Measurements from ENCODE around the gene ANKRD13B. TPM values are rescaled to one million over a fixed set of nuclear protein-coding genes. Genes with fewer than 3 reads are reported as not detected.

The ANKRD13B gene
- total RNA-seq, 4 donors from 2014 or later, result 4.2 to 14.9 (median 8.3) TPM

DNA sequence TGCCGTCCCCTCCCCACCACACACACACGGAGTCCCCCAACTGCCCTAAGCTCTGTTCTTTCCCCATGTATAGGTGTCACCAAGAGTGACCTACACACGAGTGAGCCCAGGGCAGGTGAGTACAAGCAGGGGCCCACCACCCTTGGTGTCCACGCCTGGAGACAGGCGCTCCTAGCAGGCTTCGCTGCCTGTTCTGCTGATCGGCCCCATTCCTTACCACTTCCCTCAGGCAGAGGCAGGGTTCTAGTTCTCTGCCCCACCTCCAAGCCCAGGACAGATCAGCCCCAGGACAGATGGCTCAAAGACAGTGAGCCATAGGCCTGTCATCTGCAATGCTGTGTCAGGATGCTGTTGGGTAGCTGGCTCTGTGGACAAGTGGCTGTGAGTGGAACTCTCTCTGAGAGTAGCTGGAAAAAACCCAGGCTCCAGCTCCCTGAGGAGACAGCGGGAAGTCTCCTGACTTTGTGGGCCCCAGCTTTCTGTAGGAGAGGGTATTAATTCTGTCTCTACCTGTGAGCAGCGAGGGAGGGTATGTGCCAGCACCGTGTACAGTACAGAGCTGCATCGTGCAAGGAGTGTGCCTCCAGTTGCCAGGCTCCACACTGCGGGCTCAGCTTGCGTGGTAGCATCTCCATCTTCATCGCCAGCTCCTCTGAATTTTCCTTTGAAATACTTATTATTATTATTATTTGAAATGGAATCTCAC lies 23.5 kb upstream of the ANKRD13B start:
- DNase-seq, result peak in 2 of 3 donors; percentile 13 to 43
- TF ChIP-seq, protein P1, sequence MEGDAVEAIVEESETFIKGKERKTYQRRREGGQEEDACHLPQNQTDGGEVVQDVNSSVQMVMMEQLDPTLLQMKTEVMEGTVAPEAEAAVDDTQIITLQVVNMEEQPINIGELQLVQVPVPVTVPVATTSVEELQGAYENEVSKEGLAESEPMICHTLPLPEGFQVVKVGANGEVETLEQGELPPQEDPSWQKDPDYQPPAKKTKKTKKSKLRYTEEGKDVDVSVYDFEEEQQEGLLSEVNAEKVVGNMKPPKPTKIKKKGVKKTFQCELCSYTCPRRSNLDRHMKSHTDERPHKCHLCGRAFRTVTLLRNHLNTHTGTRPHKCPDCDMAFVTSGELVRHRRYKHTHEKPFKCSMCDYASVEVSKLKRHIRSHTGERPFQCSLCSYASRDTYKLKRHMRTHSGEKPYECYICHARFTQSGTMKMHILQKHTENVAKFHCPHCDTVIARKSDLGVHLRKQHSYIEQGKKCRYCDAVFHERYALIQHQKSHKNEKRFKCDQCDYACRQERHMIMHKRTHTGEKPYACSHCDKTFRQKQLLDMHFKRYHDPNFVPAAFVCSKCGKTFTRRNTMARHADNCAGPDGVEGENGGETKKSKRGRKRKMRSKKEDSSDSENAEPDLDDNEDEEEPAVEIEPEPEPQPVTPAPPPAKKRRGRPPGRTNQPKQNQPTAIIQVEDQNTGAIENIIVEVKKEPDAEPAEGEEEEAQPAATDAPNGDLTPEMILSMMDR (IDR thresholded peaks at IDR 0.05), result no peak
- no peak for TF ChIP-seq POLR2A (IDR thresholded peaks at IDR 0.05)
- H3K36me3 ChIP-seq, result peaks cover 0 to 9% (median 0%) of the 10 kb centered on the region in 3 donors
- peak overlapping the region; percentile 90 to 94 (median 94) for H3K27ac ChIP-seq
- H3K27me3 ChIP-seq, result no peaks in the 10 kb centered on the region
- peak overlapping the region; percentile 66 to 74 (median 69) for H3K4me3 ChIP-seq
- H3K4me1 ChIP-seq, result peaks cover 1 to 47% (median 16%) of the 10 kb centered on the region in 4 donors
- no peaks in the 10 kb centered on the region for H3K9me3 ChIP-seq

DNA sequence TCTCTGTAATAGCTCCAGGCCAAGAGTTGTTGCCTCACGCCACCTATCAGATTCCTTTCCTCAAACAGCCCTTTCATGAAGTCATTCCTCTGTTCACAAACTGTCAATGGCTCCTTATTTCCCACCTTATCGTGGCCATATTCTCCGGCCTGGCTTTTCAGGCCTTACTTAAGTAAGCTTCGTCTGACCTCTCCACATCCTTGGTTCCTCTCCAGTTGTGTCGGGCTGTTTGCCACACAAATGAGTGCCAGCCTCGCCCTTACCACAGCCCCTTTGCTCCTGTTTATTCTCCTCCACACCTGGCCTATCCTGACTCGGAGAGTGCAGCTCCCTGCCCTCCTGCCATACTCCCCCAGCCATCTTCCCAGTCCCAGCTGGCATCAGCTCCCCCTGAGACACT lies 22.4 kb upstream of the ANKRD13B start:
- no peak overlapping the region for H3K27ac ChIP-seq
- H3K4me1 ChIP-seq, result peaks cover 3 to 50% (median 15%) of the 10 kb centered on the region in 4 donors
- H3K27me3 ChIP-seq, result no peaks in the 10 kb centered on the region
- H3K4me3 ChIP-seq, result no peak overlapping the region
- no peak for TF ChIP-seq POLR2A (IDR thresholded peaks at IDR 0.05)
- TF ChIP-seq, protein P1 (IDR thresholded peaks at IDR 0.05), result no peak
- peak; percentile 14 to 43 (median 39) for DNase-seq
- H3K9me3 ChIP-seq, result no peaks in the 10 kb centered on the region
- peaks cover 0 to 19% (median 0%) of the 10 kb centered on the region in 3 donors for H3K36me3 ChIP-seq

DNA sequence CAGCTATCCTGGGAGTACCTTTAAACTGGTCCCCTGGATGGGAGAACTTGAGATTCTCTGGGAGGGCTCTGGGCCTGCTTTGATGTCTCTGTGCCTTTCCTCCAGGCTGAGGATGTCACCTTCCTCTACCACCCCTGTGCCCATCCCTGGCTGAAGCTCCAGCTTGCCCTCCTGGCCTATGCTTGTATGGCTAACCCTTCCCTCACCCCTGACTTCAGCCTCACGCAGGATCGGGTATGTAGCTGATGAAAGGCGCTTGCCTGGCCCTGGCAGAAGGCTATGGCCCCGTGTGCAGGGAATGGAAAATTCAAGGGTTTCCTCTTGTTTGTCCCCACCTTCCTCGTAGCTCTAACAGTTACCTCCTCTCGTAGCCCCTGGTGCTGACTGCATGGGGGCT lies 21.4 kb upstream of the ANKRD13B start:
- Histone ChIP-seq H3K27ac (peak overlapping the region in 1 of 4 donors; percentile 71), H3K36me3 (peaks cover 0 to 29% (median 0%) of the 10 kb centered on the region in 3 donors), H3K27me3 (no peaks in the 10 kb centered on the region), H3K4me1 (peaks cover 3 to 46% (median 16%) of the 10 kb centered on the region in 4 donors), H3K9me3 (no peaks in the 10 kb centered on the region), H3K4me3 (no peak overlapping the region)
- DNase-seq, result peak; percentile 9 to 40 (median 32)
- TF ChIP-seq, protein P1 (IDR thresholded peaks at IDR 0.05), result no peak
- TF ChIP-seq POLR2A (IDR thresholded peaks at IDR 0.05), result no peak

DNA sequence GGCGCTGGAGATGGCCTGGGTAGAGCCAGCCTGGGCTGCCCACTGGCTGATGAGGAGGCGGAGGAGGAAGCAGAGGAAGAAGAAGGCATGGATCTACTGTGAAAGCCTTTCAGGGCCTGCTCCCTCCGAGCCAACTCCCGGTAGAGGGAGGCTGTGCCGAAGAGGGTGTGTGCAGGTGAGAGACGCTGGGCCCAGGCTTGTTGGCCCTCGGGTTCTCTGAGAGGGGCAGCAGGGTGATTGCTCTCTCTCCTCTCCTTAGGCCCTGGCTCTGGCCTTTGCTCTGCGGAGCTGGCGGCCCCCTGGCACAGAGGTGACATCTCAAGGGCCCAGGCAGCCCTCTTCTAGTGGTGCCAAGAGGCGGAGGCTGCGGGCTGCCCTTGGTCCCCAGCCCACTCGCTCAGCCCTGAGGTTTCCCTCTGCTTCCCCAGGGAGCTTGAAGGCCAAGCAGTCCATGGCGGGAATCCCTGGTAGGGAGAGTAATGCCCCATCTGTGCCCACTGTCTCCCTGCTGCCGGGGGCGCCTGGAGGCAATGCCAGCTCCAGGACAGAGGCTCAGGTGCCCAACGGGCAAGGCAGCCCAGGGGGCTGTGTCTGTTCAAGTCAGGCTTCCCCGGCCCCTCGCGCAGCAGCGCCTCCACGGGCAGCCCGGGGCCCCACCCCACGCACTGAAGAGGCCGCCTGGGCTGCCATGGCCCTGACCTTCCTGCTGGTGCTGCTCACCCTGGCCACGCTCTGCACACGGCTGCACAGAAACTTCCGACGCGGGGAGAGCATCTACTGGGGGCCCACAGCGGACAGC lies 20.9 kb upstream of the ANKRD13B start:
- TF ChIP-seq, protein P1 (IDR thresholded peaks at IDR 0.05), result no peak
- no peak for TF ChIP-seq POLR2A (IDR thresholded peaks at IDR 0.05)
- DNase-seq, result peak; percentile 15 to 49 (median 49)
- peak overlapping the region; percentile 23 to 43 (median 41) for H3K4me3 ChIP-seq
- H3K9me3 ChIP-seq, result no peaks in the 10 kb centered on the region
- no peaks in the 10 kb centered on the region for H3K27me3 ChIP-seq
- H3K36me3 ChIP-seq, result peaks cover 0 to 35% (median 0%) of the 10 kb centered on the region in 3 donors
- peak overlapping the region in 2 of 4 donors; percentile 48 to 71 for H3K27ac ChIP-seq
- H3K4me1 ChIP-seq, result peaks cover 3 to 46% (median 16%) of the 10 kb centered on the region in 4 donors

DNA sequence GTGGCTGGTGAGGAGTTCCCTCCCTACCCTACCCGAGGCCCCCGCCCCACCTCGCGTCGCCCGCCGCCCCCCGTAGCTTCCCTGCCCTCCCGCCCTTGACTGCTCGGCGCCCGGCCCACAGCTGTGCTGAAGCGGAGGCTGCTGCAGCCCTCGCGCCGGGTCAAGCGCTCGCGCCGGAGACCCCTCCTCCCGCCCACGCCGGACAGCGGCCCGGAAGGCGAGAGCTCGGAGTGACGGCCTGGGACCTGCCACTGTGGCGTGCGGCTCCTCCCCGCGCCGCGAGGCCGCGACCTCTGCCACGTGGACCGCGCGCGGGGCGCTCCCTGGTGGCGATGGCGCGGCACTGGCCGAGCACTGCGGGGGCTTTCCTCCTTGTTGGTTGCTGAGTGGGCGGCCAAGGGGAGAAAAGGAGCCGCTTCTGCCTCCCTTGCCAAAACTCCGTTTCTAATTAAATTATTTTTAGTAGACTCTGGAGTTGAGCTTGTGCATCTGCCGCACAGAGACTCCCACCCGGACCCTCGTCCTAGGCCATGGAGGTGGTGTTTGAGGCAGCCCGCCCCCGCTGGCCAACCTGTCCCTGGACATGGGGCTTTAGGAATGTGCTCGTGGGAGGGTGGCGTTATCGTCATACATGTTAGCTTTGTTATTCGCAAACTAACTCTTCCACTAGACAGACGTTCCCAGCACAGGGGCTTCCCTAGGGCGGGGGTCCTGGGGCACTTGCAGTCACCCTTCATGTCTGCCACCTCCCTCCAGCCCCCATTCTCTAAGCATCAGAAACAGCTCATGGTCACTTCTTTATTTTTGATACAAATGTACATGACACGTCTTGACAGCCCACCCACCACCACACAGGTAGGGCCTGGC lies 20.0 kb upstream of the ANKRD13B start:
- no peaks in the 10 kb centered on the region for H3K27me3 ChIP-seq
- H3K4me3 ChIP-seq, result peak overlapping the region; percentile 23 to 43 (median 41)
- peaks cover 0 to 42% (median 0%) of the 10 kb centered on the region in 3 donors for H3K36me3 ChIP-seq
- H3K27ac ChIP-seq, result peak overlapping the region in 2 of 4 donors; percentile 48 to 71
- no peaks in the 10 kb centered on the region for H3K9me3 ChIP-seq
- H3K4me1 ChIP-seq, result peaks cover 3 to 46% (median 16%) of the 10 kb centered on the region in 4 donors
- no peak for TF ChIP-seq POLR2A (IDR thresholded peaks at IDR 0.05)
- TF ChIP-seq, protein P1 (IDR thresholded peaks at IDR 0.05), result peak; percentile 60 to 79 (median 64)
- DNase-seq, result peak; percentile 63 to 81 (median 67)

Data from Peyer's patch (tissue), 4 donors.